HEK293 (cell line): Measurements from ENCODE around the gene RHPN2.

Experiments
- CTCF ChIP-seq: fragments of 450-650 bp; formaldehyde crosslinking; IDR thresholded peaks from 2 replicates; pipeline ENCODE4 v1.5.1; 2016; ENCODE audit warnings: missing biosample characterization, missing genetic modification characterization
- HOXC10 ChIP-seq: sonication (generic); formaldehyde crosslinking; IDR thresholded peaks from 2 replicates; pipeline ENCODE4 v1.8.1; 2023; ENCODE audit warnings: mild to moderate bottlenecking, missing genetic modification reagents
- SCRT2 ChIP-seq: fragments of 450-650 bp; formaldehyde crosslinking; IDR thresholded peaks from 2 replicates; pipeline ENCODE4 v1.5.1; 2016; ENCODE audit warnings: missing biosample characterization, missing genetic modification characterization
- ZFP3 ChIP-seq: fragments of 450-650 bp; formaldehyde crosslinking; IDR thresholded peaks from 2 replicates; pipeline ENCODE4 v1.5.1; 2016; ENCODE audit warnings: low read depth, missing biosample characterization, missing genetic modification characterization
- ZNF133 ChIP-seq: fragments of 450-650 bp; formaldehyde crosslinking; IDR thresholded peaks from 2 replicates; pipeline ENCODE4 v1.5.1; 2016; ENCODE audit warnings: missing biosample characterization, missing genetic modification characterization
- ZNF211 ChIP-seq: fragments of 450-650 bp; formaldehyde crosslinking; IDR thresholded peaks from 2 replicates; pipeline ENCODE4 v1.5.1; 2016; ENCODE audit warnings: low read depth, missing biosample characterization, missing genetic modification characterization
- ZNF214 ChIP-seq: fragments of 450-650 bp; formaldehyde crosslinking; IDR thresholded peaks from 2 replicates; pipeline ENCODE4 v1.5.1; 2017; ENCODE audit warnings: missing biosample characterization, mild to moderate bottlenecking, missing genetic modification characterization, borderline replicate concordance
- ZNF266 ChIP-seq: fragments of 450-650 bp; formaldehyde crosslinking; IDR thresholded peaks from 2 replicates; pipeline ENCODE4 v1.5.1; 2016; ENCODE audit warnings: missing biosample characterization, missing genetic modification characterization, low read depth
- ZNF311 ChIP-seq: fragments of 450-650 bp; formaldehyde crosslinking; IDR thresholded peaks from 2 replicates; pipeline ENCODE4 v1.5.1; 2017; ENCODE audit warnings: missing biosample characterization, missing genetic modification characterization, borderline replicate concordance
- ZNF37A ChIP-seq: fragments of 450-650 bp; IDR thresholded peaks from 2 replicates; pipeline ENCODE4 v1.5.1; 2018; ENCODE audit warnings: missing biosample characterization, missing genetic modification characterization
- ZNF501 ChIP-seq: fragments of 450-650 bp; formaldehyde crosslinking; IDR thresholded peaks from 2 replicates; pipeline ENCODE4 v1.5.1; 2016; ENCODE audit warnings: missing biosample characterization, missing genetic modification characterization
- ZNF510 ChIP-seq: fragments of 450-650 bp; formaldehyde crosslinking; IDR thresholded peaks from 2 replicates; pipeline ENCODE4 v1.5.1; 2018; ENCODE audit warnings: mild to moderate bottlenecking, missing genetic modification characterization, missing biosample characterization; ENCODE audit not compliant: insufficient replicate concordance
- TF ChIP-seq, protein P1 (sequence below): fragments of 450-650 bp; formaldehyde crosslinking; IDR thresholded peaks from 2 replicates; pipeline ENCODE4 v1.5.1; 2016; ENCODE audit warnings: missing biosample characterization, missing genetic modification characterization

- TF ChIP-seq ZNF214 (tag by site-specific recombination), result no peak
- no peak for TF ChIP-seq CTCF (tag by site-specific recombination)
- TF ChIP-seq ZFP3 (tag by site-specific recombination), result no peak
- no peak for TF ChIP-seq ZNF266 (tag by site-specific recombination)
- no peak for TF ChIP-seq ZNF501 (tag by site-specific recombination)
- TF ChIP-seq, protein P1, sequence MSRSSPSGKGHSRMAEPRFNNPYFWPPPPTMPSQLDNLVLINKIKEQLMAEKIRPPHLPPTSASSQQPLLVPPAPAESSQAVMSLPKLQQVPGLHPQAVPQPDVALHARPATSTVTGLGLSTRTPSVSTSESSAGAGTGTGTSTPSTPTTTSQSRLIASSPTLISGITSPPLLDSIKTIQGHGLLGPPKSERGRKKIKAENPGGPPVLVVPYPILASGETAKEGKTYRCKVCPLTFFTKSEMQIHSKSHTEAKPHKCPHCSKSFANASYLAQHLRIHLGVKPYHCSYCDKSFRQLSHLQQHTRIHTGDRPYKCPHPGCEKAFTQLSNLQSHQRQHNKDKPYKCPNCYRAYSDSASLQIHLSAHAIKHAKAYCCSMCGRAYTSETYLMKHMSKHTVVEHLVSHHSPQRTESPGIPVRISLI, result no peak
- TF ChIP-seq ZNF510, result no peak
- no peak for TF ChIP-seq ZNF311
- no peak for TF ChIP-seq ZNF37A (tag by site-specific recombination)
- TF ChIP-seq HOXC10 (CRISPR knock-in tag), result no peak
- TF ChIP-seq ZNF211 (tag by site-specific recombination), result no peak
- no peak for TF ChIP-seq ZNF133 (tag by site-specific recombination)
- no peak for TF ChIP-seq SCRT2 (tag by site-specific recombination)
Measured at GRCh38 chr19:32997716-32998355, 66.9 kb downstream of the RHPN2 start.
